Thymus (tissue), 11 donors: Measurements from ENCODE around the gene TBC1D1. TPM values are rescaled to one million over a fixed set of nuclear protein-coding genes. Genes with fewer than 3 reads are reported as not detected.

Experiments
- DNase-seq, 9 donors: peaks; one replicate each; pipeline ENCODE4 v3.0.0-alpha.2; 2013; ENCODE audit warnings: low spot score in 9 of 9, low read depth in 6 of 9, missing footprints in 1 of 9
- H3K27ac ChIP-seq, 2 donors: one replicate each; pipeline ENCODE4 v1.5.1; 2013; ENCODE audit warnings: control low read depth in 1 of 2, low read depth in 1 of 2, low read length in 1 of 2, mild to moderate bottlenecking in 1 of 2, moderate library complexity in 1 of 2
- H3K27me3 ChIP-seq, 2 donors: one replicate each; pipeline ENCODE4 v1.5.1; 2013; ENCODE audit warnings: low read length in 1 of 2; ENCODE audit not compliant: control insufficient read depth in 2 of 2, insufficient read depth in 1 of 2
- H3K36me3 ChIP-seq, 2 donors: one replicate each; pipeline ENCODE4 v1.5.1; 2013; ENCODE audit warnings: low read length in 1 of 2, mild to moderate bottlenecking in 1 of 2, moderate library complexity in 1 of 2; ENCODE audit not compliant: control insufficient read depth in 2 of 2, insufficient read depth in 2 of 2
- H3K4me1 ChIP-seq, 2 donors: one replicate each; pipeline ENCODE4 v1.5.1; 2013; ENCODE audit warnings: low read length in 2 of 2; ENCODE audit not compliant: control insufficient read depth in 2 of 2, insufficient read depth in 2 of 2
- H3K4me3 ChIP-seq, 2 donors: one replicate each; pipeline ENCODE4 v1.5.1; 2013; ENCODE audit warnings: low read length in 2 of 2, control low read depth in 1 of 2, mild to moderate bottlenecking in 1 of 2
- H3K9me3 ChIP-seq, 2 donors: one replicate each; pipeline ENCODE4 v1.5.1; 2013; ENCODE audit warnings: low read length in 1 of 2, mild to moderate bottlenecking in 1 of 2; ENCODE audit not compliant: control insufficient read depth in 2 of 2, insufficient read depth in 1 of 2
- WGBS: extraction: QIAGEN DNeasy Blood & Tissue Kit; methylation state at CpG from one replicate; pipeline ENCODE4 v1.1.7; 2013; 5-methylcytosine and 5-hydroxymethylcytosine counted together
- polyA plus RNA-seq: library from polyadenylated mRNA; stranded (reverse); fragments of 200-250 nt; gene quantifications from one replicate; pipeline ENCODE4 v1.2.3, GENCODE V29; 2013
- total RNA-seq: library from RNA; stranded (reverse); fragments of 120-200 nt; gene quantifications from one replicate; pipeline ENCODE4 v1.2.4, GENCODE V29; 2013
- donor health status: healthy.

The TBC1D1 gene
- total and polyA plus RNA-seq, 2 donors: 49.9 to 65.7 TPM

DNA sequence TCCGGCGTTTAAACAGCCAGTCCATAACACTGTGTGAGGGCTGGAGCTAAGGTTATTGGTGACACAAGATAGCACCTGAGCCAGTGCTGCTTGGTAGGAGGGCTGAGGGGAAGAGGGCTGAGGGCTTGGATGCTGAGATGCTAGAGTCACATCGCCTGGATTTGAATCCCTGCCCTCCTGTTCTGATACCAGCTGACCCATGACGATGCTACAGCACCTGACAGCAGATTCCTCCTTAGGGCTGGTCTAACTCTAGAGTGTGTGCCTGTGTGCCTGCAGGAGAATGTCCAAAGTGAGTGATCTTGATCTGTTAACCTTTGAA is 171.9 kb downstream of the TBC1D1 start:
- 93% methylated on average over 4 of the region's 4 CpGs for WGBS
- Histone ChIP-seq H3K27me3 (no peaks in the 10 kb centered on the region), H3K4me1 (peaks cover 0 to 13% of the 10 kb centered on the region in 2 donors), H3K36me3 (peaks cover 33 to 42% of the 10 kb centered on the region in 2 donors), H3K9me3 (no peaks in the 10 kb centered on the region), H3K27ac (peak overlapping the region in 1 of 2 donors; percentile 61), H3K4me3 (no peak overlapping the region)
- no peak for DNase-seq

GRCh38 chr4:38065176-38065575 is 174.3 kb downstream of the TBC1D1 start:
- no peaks in the 10 kb centered on the region for H3K27me3 ChIP-seq
- H3K36me3 ChIP-seq: peaks cover 25 to 36% of the 10 kb centered on the region in 2 donors
- H3K27ac ChIP-seq: no peak overlapping the region
- over 99% methylated on average over 5 of the region's 5 CpGs for WGBS
- no peaks in the 10 kb centered on the region for H3K9me3 ChIP-seq
- no peak overlapping the region for H3K4me3 ChIP-seq
- peaks cover 7 to 26% of the 10 kb centered on the region in 2 donors for H3K4me1 ChIP-seq
- no peak for DNase-seq

DNA sequence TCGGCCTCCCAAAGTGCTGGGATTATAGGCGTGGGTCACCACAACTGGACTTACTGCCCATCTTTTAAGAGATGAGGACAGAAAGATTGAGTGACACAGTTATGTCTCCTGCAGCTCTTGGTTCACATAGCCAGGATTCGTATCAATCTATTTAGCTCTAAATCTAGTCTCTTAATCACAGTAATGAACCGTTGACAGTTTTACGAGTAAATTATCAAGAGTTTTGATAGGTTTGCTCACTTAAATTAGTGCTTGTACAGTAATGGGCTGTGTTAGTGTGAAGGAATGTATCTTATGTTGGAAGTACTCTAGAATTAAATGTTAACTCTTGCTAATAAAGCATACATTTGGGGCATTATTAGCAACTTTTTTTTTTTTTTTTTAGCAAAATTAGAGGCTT is 175.0 kb downstream of the TBC1D1 start:
- 97% methylated on average over 5 of the region's 5 CpGs for WGBS

DNA sequence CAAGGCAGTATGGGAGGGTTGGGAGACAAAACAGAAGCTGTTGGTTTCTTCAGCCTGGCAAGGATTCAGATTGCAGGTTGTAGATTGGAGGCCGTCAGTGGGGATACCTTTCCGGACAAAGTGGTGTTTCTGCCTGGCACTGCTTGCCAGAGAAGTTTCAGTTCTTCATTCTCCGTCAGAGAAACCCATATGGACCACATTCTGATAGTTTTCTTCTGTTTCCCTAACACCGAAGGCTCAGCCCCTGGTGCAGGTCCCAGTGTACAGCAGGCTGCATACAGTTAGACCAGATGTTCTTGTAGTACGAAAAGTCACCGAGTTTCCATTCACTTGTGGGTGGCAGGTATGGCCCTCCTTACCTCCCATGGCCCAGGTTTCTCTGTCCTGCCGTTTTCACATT is 176.6 kb downstream of the TBC1D1 start:
- H3K27me3 ChIP-seq: no peaks in the 10 kb centered on the region
- no peak overlapping the region for H3K27ac ChIP-seq
- 80% methylated on average over 7 of the region's 7 CpGs for WGBS
- H3K9me3 ChIP-seq: no peaks in the 10 kb centered on the region
- H3K4me3 ChIP-seq: no peak overlapping the region
- peaks cover 17 to 29% of the 10 kb centered on the region in 2 donors for H3K36me3 ChIP-seq
- H3K4me1 ChIP-seq: peaks cover 9 to 38% of the 10 kb centered on the region in 2 donors
- DNase-seq: no peak

More for the DNA sequence above, 175.0 kb downstream of the TBC1D1 start:
- Histone ChIP-seq H3K4me3 (no peak overlapping the region), H3K27me3 (no peaks in the 10 kb centered on the region), H3K4me1 (peaks cover 7 to 29% of the 10 kb centered on the region in 2 donors), H3K27ac (no peak overlapping the region), H3K9me3 (no peaks in the 10 kb centered on the region), H3K36me3 (peaks cover 18 to 31% of the 10 kb centered on the region in 2 donors)
- DNase-seq: no peak

DNA sequence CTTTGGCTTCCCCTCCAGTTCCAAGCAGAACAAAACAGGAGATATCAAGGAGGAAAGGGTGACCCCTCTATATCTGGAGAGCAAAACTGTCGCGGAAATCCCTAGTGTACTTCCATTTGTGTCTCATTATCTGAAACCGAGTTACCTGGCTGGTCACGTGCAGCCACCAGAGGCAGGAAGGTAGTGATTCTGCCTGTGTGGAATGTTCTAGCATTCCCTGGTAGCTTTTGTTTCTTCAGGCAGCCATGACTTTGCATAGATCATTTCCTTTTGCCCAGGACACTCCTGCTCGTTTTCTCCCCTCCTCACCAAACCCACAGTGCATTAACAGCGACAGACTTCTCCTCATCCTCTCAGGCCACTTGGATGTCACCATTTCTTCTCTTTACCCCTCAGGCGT is 177.2 kb downstream of the TBC1D1 start:
- H3K36me3 ChIP-seq: peaks cover 15 to 28% of the 10 kb centered on the region in 2 donors
- no peak for DNase-seq
- 94% methylated on average over 7 of the region's 7 CpGs for WGBS
- H3K9me3 ChIP-seq: no peaks in the 10 kb centered on the region
- H3K27me3 ChIP-seq: no peaks in the 10 kb centered on the region
- H3K27ac ChIP-seq: no peak overlapping the region
- H3K4me1 ChIP-seq: peaks cover 9 to 32% of the 10 kb centered on the region in 2 donors
- H3K4me3 ChIP-seq: no peak overlapping the region

DNA sequence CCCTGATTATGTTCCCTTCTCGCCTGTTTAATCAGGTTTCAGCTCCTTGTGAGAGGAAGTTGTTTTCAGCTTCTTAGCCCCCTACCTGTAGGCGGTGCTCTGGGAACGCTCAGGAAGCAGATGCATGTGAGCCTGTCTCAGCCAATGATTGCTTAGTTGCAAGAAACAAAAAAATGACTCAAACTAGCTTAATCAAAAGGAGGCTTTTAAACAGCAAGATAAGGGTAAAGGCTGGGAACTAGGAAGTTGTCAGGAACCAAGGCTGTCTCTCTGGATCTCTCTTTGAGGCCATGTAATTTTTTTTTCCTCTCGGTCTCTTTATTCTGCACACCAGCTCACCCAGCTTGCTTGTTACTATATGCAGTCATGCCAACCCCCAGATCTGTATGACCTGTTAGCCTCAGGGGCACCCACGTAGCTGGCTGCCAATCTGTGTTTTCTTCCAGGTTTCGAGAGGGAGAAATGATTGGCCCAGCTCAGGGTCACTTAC is 178.4 kb downstream of the TBC1D1 start:
- WGBS: 47% methylated on average over 6 of the region's 6 CpGs
- no peak overlapping the region for H3K4me3 ChIP-seq
- no peaks in the 10 kb centered on the region for H3K9me3 ChIP-seq
- peaks cover 23 to 39% of the 10 kb centered on the region in 2 donors for H3K36me3 ChIP-seq
- no peak overlapping the region for H3K27ac ChIP-seq
- peaks cover 9 to 31% of the 10 kb centered on the region in 2 donors for H3K4me1 ChIP-seq
- peak; percentile 34 to 87 (median 59) for DNase-seq
- no peaks in the 10 kb centered on the region for H3K27me3 ChIP-seq

GRCh38 chr4:38071801-38072431 is 181.0 kb downstream of the TBC1D1 start:
- peaks cover 20 to 32% of the 10 kb centered on the region in 2 donors for H3K36me3 ChIP-seq
- DNase-seq: no peak
- 89% methylated on average over 7 of the region's 7 CpGs for WGBS
- no peaks in the 10 kb centered on the region for H3K9me3 ChIP-seq
- peaks cover 13 to 39% of the 10 kb centered on the region in 2 donors for H3K4me1 ChIP-seq
- no peak overlapping the region for H3K4me3 ChIP-seq
- peak overlapping the region in 1 of 2 donors; percentile 20 for H3K27ac ChIP-seq
- H3K27me3 ChIP-seq: no peaks in the 10 kb centered on the region

DNA sequence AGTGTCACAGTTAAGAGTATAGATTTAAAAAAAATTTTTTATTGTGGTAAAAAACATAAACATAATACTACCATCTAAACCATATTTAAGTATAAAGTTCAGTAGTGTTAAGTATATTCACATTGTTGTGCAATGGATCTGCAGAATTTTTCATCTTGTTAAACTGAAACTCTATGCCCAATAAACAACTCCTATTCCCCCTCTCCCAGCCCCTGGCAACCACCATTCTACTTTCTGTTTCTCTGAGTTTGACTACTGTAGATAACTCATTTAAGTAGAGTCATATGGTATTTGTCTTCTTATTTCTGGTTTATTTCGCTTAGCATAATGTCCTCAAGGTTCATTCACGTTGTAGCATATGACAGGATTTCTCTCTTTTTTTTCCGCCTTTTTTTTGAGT is 181.7 kb downstream of the TBC1D1 start:
- Histone ChIP-seq H3K27me3 (no peaks in the 10 kb centered on the region), H3K4me3 (no peak overlapping the region), H3K27ac (no peak overlapping the region), H3K36me3 (peaks cover 18 to 28% of the 10 kb centered on the region in 2 donors), H3K4me1 (peaks cover 13 to 37% of the 10 kb centered on the region in 2 donors), H3K9me3 (no peaks in the 10 kb centered on the region)
- 98% methylated on average over 3 of the region's 3 CpGs for WGBS
- no peak for DNase-seq

DNA sequence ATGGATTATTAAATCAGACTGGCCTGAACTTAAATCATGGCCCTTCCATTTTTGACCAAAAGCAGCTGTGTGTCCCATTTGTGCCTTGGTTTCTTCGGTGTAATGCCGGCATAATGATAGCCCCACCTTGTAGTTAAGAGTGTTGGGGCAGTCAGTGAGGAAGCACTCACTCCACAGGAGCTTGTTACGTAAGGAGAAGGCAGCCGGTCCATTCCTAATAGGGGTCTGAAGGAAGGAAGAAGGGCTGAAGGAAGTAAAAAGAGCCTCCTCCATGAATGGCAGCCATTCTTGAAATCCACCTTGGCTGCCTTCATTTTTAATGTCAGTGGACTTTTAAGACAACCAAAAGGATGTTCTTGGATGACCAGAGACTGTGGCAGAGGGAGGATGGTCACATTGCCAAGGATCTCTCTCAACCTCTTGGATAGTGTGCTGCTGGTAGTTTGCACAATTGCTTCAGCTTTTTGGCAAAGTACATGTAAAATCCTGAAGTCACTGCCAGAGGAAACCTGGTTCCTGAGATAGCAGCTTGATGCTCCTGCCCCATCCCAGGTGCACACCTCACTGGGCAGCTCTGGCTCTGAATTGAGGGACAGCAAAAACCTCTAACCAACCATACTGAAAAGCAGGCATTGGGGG is 182.8 kb downstream of the TBC1D1 start:
- Histone ChIP-seq H3K27ac (no peak overlapping the region), H3K27me3 (no peaks in the 10 kb centered on the region), H3K4me1 (peaks cover 13 to 45% of the 10 kb centered on the region in 2 donors), H3K4me3 (no peak overlapping the region), H3K9me3 (no peaks in the 10 kb centered on the region), H3K36me3 (peaks cover 16 to 20% of the 10 kb centered on the region in 2 donors)
- no peak for DNase-seq
- WGBS: 98% methylated on average over 4 of the region's 4 CpGs
